Stimulated activated CD8-positive, alpha-beta memory T cell treated with anti-CD3 and anti-CD28 coated beads, Interleukin-4, amount 100 ng/mL, for 1 hour (primary cell): ENCODE results near the gene SLC4A1.
"Not testable (repeated sequence)": the region's sequence is repeated elsewhere in the genome, so short reads cannot be mapped to it uniquely, and the experiment has no call there.

Source experiments
- DNase-seq, 2 donors: peaks; one replicate each; pipeline ENCODE4 v3.0.0-alpha.2; 2020; ENCODE audit warnings: low read depth in 2 of 2, low spot score in 1 of 2

SLC4A1 gene

GRCh38 chr17:44257815-44258760, 9.8 kb downstream of the SLC4A1 start:
- DNase-seq = no peak

DNA sequence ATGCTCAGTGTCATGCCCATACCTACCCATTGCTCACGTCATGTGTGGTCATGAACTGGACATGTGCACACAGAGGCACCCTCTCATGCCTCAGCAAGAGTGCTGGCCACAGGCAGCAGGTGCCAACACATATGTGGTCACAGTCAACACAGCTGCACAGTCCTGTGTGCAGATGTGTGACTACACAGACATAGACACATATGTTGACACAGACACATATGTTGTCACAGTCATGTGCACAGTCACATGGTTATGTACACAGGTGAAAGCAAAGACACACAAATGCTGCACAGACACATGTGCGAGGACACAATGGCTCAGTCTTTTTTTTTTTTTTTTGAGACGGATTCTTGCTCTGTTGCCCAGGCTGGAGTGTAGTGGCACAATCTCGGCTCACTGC, 11.3 kb downstream of the SLC4A1 start:
- no peak for DNase-seq

DNA sequence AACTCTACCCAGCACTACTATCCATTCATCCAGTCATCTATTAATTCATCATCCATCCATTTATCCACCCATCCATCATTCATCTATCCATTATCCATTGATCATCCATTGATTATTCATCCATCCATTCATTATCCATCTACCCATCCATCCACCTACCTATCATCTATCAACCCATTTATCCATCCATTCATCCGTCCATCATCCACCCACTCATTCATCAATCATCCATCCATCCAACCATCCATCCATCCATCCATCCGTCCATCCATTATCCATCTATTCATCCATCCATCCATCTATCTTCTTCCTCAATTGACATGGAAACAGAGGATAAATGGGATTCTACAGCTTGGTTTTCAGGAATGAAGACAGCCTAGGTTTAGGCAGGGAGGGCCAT, 12.0 kb downstream of the SLC4A1 start:
- DNase-seq = no peak

GRCh38 chr17:44254361-44255095, 13.4 kb downstream of the SLC4A1 start:
- DNase-seq = no peak

- no peak for DNase-seq
Observed at GRCh38 chr17:44253006-44253405, 14.9 kb downstream of the SLC4A1 start.

DNA sequence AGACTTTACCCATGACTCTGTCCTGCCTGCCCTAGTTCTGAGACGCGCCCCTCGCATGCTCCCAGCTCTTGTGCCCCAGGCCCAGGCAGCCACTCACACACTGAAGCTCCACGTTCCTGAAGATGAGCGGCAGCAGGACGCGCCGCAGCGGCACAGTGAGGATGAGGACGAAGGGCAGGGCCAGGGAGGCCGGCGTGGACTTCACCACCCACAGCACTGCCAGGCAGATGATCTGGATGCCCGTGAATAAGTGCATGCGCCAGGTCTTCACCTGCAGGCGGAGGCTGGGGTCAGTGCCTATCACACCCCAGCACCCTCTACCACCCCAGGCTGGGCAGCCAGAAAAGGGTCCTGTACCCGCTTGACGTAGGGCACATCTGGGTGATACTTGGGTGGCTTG, 16.9 kb downstream of the SLC4A1 start:
- no peak for DNase-seq

DNA sequence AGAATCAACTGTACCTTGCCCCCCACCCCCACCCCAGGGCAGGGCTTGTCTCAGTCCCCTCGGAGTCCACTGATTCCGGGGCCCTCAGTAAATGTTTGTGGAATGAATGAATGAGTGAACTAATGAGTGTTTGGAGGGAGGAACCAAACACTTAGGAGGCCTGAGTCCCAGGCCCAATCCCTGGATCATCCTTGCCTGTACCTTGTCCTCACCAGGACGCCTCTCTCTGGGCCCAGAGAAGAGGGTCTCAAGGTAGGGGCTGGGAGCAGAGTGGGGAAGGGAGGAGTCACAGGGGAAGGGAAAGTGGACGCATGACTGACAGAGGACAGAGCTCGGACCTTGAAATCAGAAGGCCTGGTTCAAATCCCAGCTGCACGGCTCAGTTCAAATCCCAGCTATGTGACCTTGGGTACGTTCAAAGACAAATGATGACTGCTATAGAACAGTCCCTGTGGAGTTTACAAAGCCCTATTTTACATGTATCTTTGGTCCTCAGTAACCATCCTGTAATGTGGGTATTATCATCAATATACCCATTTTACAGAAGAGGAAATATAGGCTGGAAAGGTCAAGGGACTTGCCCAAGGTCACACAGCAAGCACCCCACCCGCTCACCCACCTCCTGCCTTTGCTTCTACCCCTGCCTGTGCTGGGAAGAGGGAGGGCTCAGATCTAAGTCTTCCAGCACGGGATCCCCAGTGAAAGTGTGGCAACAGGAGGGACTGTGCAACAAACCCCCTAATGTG, 18.3 kb downstream of the SLC4A1 start:
- no peak for DNase-seq

GRCh38 chr17:44247876-44248736, 19.8 kb downstream of the SLC4A1 start:
- DNase-seq = no peak

DNA sequence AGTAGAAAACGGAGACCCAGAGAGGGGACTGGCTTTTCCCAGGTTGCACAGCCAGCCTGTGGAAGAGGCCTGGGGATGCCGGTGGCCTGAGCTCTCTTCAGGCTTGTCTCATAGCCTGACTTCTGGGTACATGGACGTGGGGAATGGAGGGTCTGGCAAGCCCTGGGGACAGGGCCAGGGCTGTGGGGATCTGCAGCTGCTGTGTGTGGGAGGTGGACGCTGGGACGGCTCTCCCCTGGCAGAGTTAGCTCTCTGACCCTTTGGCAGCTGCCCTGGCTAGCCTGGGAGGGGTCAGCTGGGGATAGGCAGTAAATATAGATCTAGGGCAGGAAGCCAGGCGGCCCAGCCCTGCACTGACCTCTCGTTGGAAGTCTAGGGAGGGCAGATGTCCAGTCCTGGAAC, 20.5 kb downstream of the SLC4A1 start:
- no peak for DNase-seq

DNA sequence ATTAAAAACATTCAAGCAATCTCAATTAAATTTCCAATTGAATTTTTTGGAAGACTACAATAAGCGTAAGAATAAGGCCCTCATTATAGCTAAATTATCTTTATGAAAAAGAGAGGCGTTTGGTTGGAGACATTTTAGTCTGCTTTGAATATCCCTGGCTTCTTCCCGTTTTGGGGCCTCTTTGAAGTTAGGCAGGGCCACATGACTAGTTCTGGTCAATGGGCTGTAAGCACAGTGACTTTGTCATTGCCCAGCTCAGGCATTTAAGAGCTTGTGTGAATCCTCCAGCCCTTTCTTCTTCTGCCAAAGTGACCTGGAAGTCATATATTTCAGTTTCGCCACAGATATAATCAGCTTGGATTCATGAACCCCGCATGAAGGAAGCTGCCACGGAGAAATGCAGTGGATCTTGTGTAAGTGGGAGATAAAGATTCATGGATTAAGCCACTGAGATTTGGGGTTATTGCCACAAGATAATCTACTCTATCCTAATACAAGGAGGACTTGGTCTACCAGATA, 26.8 kb downstream of the SLC4A1 start:
- no peak for DNase-seq

GRCh38 chr17:44237886-44238285, 30.0 kb downstream of the SLC4A1 start:
- DNase-seq = not testable (repeated sequence)

- no peak for DNase-seq
Observed at GRCh38 chr17:44236444-44236991, 31.4 kb downstream of the SLC4A1 start.

DNA sequence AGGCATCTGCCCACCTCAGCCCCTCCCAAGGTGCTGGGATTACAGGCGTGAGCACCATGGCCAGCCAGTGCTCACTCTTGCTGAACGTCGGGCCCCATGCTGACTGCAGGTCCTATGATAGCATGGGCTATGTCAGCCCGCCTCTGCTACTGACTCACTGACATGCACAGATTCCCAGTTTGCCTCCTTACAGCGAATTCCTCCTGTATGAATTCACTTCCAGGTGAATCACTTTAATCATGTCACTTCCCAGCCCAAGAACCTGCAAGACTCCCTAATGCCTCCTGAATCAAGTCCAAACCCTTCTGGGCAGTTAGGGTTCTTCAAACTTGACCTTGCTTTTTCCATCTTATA, 32.4 kb downstream of the SLC4A1 start:
- no peak for DNase-seq

GRCh38 chr17:44233582-44233981, 34.4 kb downstream of the SLC4A1 start:
- DNase-seq = no peak

DNA sequence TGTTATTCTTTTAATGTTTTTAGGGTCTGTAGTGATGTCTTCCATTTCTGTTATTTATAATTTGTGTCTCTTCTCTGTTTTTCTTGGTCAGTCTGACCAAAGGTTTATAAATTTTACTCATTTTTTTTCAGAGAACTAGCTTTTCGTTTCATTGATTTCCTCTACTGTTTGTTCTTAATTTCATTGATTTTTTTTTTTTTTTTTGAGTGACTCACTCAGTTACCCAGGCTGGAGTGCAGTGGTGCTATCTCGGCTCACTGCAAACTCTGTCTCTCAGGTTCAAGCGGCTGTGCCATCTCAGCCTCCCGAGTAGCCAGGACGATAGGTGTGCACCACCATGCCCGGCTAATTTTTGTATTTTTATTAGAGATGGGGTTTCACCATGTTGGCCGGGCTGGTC, 35.9 kb downstream of the SLC4A1 start:
- no peak for DNase-seq

GRCh38 chr17:44230140-44230539, 37.8 kb downstream of the SLC4A1 start:
- DNase-seq = no peak

GRCh38 chr17:44229090-44229489, 38.8 kb downstream of the SLC4A1 start:
- no peak for DNase-seq

- DNase-seq = no peak
Observed at GRCh38 chr17:44223541-44224071, 44.3 kb downstream of the SLC4A1 start.

GRCh38 chr17:44222112-44222869, 45.6 kb downstream of the SLC4A1 start:
- DNase-seq = peak in 1 of 2 donors; percentile 17

GRCh38 chr17:44221862-44222111, 46.1 kb downstream of the SLC4A1 start:
- DNase-seq = no peak
